Measurements from ENCODE around the gene WNT5A. TPM values are rescaled to one million over a fixed set of nuclear protein-coding genes. Genes with fewer than 3 reads are reported as not detected.

Gene WNT5A
- total RNA-seq, 1 donor, result 145 TPM

- H3K4me1 ChIP-seq (ENCODE audit: insufficient read depth, low read length), result peaks cover 35% of the 10 kb centered on the region
- no peak overlapping the region for H2AFZ ChIP-seq (ENCODE audit: low read length)
- no peaks in the 10 kb centered on the region for H4K20me1 ChIP-seq (ENCODE audit: insufficient read depth, low read length)
- no peaks in the 10 kb centered on the region for H3K9me3 ChIP-seq (ENCODE audit: low read depth, low read length)
- peaks cover 4% of the 10 kb centered on the region for H3K27me3 ChIP-seq (ENCODE audit: insufficient read depth, low read length)
- no peaks in the 10 kb centered on the region for H3K36me3 ChIP-seq (ENCODE audit: insufficient read depth, low read length)
- no peak overlapping the region for H3K4me3 ChIP-seq (ENCODE audit: insufficient read depth, low read length)
- no peak for DNase-seq (ENCODE audit: insufficient read length, low spot score, missing footprints)
- no peak overlapping the region for H3K4me2 ChIP-seq (ENCODE audit: insufficient read depth, low read length)
- no peak for TF ChIP-seq CTCF (IDR thresholded peaks at IDR 0.05; ENCODE audit: extremely low read depth, low read depth, low read length)
- no peak overlapping the region for H3K27ac ChIP-seq (ENCODE audit: low read depth, low read length)
- no peaks in the 10 kb centered on the region for H3K79me2 ChIP-seq (ENCODE audit: insufficient read depth, low read length)
Observed at GRCh38 chr3:55523471-55523870, 36.4 kb upstream of the WNT5A start.

- no peaks in the 10 kb centered on the region for H3K79me2 ChIP-seq (ENCODE audit: insufficient read depth, low read length)
- H4K20me1 ChIP-seq (ENCODE audit: insufficient read depth, low read length), result no peaks in the 10 kb centered on the region
- TF ChIP-seq CTCF (IDR thresholded peaks at IDR 0.05; ENCODE audit: extremely low read depth, low read depth, low read length), result no peak
- peaks cover 36% of the 10 kb centered on the region for H3K4me1 ChIP-seq (ENCODE audit: insufficient read depth, low read length)
- H3K4me3 ChIP-seq (ENCODE audit: insufficient read depth, low read length), result no peak overlapping the region
- no peak overlapping the region for H2AFZ ChIP-seq (ENCODE audit: low read length)
- DNase-seq (ENCODE audit: insufficient read length, low spot score, missing footprints), result no peak
- H3K9me3 ChIP-seq (ENCODE audit: low read depth, low read length), result no peaks in the 10 kb centered on the region
- H3K4me2 ChIP-seq (ENCODE audit: insufficient read depth, low read length), result no peak overlapping the region
- H3K27ac ChIP-seq (ENCODE audit: low read depth, low read length), result no peak overlapping the region
- H3K36me3 ChIP-seq (ENCODE audit: insufficient read depth, low read length), result no peaks in the 10 kb centered on the region
- H3K27me3 ChIP-seq (ENCODE audit: insufficient read depth, low read length), result no peaks in the 10 kb centered on the region
Observed at GRCh38 chr3:55521738-55522421, 34.8 kb upstream of the WNT5A start.

GRCh38 chr3:55521064-55521737, 34.1 kb upstream of the WNT5A start:
- DNase-seq (ENCODE audit: insufficient read length, low spot score, missing footprints), result no peak
- no peaks in the 10 kb centered on the region for H3K27me3 ChIP-seq (ENCODE audit: insufficient read depth, low read length)
- peaks cover 36% of the 10 kb centered on the region for H3K4me1 ChIP-seq (ENCODE audit: insufficient read depth, low read length)
- H3K9me3 ChIP-seq (ENCODE audit: low read depth, low read length), result no peaks in the 10 kb centered on the region
- H3K4me2 ChIP-seq (ENCODE audit: insufficient read depth, low read length), result no peak overlapping the region
- H3K36me3 ChIP-seq (ENCODE audit: insufficient read depth, low read length), result no peaks in the 10 kb centered on the region
- no peaks in the 10 kb centered on the region for H4K20me1 ChIP-seq (ENCODE audit: insufficient read depth, low read length)
- no peak overlapping the region for H3K27ac ChIP-seq (ENCODE audit: low read depth, low read length)
- H2AFZ ChIP-seq (ENCODE audit: low read length), result no peak overlapping the region
- H3K4me3 ChIP-seq (ENCODE audit: insufficient read depth, low read length), result no peak overlapping the region
- TF ChIP-seq CTCF (IDR thresholded peaks at IDR 0.05; ENCODE audit: extremely low read depth, low read depth, low read length), result no peak
- no peaks in the 10 kb centered on the region for H3K79me2 ChIP-seq (ENCODE audit: insufficient read depth, low read length)

- no peak overlapping the region for H3K4me2 ChIP-seq (ENCODE audit: insufficient read depth, low read length)
- no peaks in the 10 kb centered on the region for H3K27me3 ChIP-seq (ENCODE audit: insufficient read depth, low read length)
- H3K9me3 ChIP-seq (ENCODE audit: low read depth, low read length), result no peaks in the 10 kb centered on the region
- H3K4me1 ChIP-seq (ENCODE audit: insufficient read depth, low read length), result peaks cover 21% of the 10 kb centered on the region
- H4K20me1 ChIP-seq (ENCODE audit: insufficient read depth, low read length), result no peaks in the 10 kb centered on the region
- H3K79me2 ChIP-seq (ENCODE audit: insufficient read depth, low read length), result no peaks in the 10 kb centered on the region
- no peak for DNase-seq (ENCODE audit: insufficient read length, low spot score, missing footprints)
- no peak overlapping the region for H3K4me3 ChIP-seq (ENCODE audit: insufficient read depth, low read length)
- H3K27ac ChIP-seq (ENCODE audit: low read depth, low read length), result no peak overlapping the region
- TF ChIP-seq CTCF (IDR thresholded peaks at IDR 0.05; ENCODE audit: extremely low read depth, low read depth, low read length), result no peak
- no peak overlapping the region for H2AFZ ChIP-seq (ENCODE audit: low read length)
- no peaks in the 10 kb centered on the region for H3K36me3 ChIP-seq (ENCODE audit: insufficient read depth, low read length)
Observed at GRCh38 chr3:55519019-55519418, 31.9 kb upstream of the WNT5A start.

Data from osteoblast (primary cell).